GM19468 (cell line): ENCODE measurements around the gene RBM19.
"Not testable (repeated sequence)": the region's sequence is repeated elsewhere in the genome, so short reads cannot be mapped to it uniquely, and the experiment has no call there.

ENCODE experiments used
- ATAC-seq: cut with Tn5 transposase; IDR thresholded peaks from one replicate; pipeline ENCODE4 v1.9.1; 2021; ENCODE audit warnings: mild to moderate bottlenecking, moderate library complexity, moderate number of reproducible peaks; ENCODE audit not compliant: unreplicated experiment; ENCODE audit errors: extremely low read depth

Gene RBM19

GRCh38 chr12:113818833-113819232, 147.3 kb downstream of the RBM19 start:
- ATAC-seq, result no peak

GRCh38 chr12:113818283-113818682, 147.8 kb downstream of the RBM19 start:
- ATAC-seq, result no peak

DNA sequence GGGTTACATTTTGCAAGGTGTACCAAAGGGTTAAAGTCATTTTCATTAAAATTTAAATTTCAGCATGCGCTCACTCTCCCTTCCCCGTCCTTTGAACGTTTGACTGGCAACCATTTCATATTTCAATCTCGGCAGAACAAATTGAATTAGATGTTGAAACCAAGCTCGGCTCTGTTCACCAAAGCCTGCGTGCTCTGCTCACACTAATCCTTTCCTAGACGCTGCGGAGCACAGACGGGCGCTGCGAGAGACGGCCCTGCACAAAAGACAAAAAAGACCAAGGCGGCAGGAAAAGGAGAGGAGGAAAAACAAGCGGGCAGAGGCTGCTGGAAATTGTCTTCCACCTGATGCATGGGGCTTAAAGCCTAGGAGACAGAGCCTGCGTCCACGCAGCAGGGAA, 149.3 kb downstream of the RBM19 start:
- no peak for ATAC-seq

GRCh38 chr12:113815031-113815430, 151.1 kb downstream of the RBM19 start:
- ATAC-seq, result no peak

GRCh38 chr12:113813229-113813541, 152.9 kb downstream of the RBM19 start:
- no peak for ATAC-seq

DNA sequence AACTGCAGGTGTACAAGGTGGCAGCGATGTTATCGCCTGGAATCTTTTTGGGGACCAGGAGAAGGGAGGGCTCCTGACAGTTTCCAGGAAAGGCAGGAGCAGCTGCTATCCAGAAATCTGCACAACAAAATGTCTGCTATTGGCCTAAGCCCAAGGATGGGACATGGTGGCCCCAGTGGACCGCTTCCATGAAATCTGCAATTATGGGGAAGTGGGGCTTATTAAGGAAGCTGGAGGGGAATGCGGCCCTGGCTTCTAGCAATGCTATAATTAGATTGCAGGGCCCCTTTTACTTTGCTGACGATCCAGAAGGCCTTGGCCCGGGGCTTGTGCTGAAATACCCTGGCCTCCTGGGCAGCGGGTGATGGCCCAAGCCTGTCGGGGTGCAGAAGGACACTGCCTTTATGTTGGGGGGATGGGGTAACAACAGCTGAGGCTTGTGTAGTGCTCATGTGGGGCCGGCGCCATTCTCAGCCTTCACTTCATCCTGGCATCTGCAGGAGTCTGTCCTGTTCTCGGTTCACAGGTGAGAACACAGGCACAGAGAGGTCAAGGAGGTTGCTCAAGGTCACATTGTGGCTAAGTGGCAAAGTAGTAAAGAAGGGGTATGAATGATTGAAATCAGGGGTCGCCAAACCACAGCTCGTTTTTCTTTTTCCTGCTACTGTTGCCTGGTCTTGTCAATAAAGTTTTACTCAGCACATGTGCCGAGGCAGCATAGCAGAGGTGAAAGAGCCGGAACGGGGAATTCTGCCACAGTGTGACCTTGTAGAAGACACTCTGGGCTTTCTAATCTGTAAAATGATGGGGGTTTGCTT, 153.5 kb downstream of the RBM19 start:
- no peak for ATAC-seq

DNA sequence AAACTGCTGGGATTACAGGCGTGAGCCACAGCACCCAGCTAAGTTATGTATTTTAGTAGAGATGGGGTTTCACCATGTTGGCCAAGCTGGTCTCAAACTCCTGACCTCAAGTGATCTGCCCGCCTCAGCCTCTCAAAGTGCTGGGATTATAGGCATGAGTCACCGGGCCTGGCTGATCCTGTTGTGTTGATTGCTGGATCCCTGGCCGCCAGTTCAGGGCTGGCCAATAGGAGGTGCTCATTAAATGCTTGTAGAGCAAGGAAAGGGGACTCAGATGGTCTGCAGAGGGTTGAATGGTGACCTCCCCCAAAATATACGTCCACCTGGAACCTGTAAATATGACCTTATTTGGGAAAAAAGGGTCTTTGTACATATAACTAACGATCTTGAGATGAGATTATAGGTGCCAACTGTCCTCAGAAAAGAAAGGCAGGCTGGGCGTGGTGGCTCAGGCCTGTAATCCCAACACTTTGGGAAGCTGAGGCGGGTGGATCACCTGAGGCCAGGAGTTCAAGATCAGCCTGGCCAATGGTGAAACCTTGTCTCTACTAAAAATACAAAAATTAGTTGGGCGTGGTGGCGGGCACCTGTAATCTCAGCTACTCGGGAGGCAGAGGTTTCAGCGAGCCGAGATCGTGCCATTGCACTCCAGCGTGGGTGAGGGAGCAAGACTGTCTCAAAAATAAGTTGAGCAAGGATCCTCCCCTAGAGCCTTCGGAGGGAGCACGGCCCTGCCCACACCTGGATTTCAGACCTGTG, 156.5 kb downstream of the RBM19 start:
- not testable (repeated sequence) for ATAC-seq

DNA sequence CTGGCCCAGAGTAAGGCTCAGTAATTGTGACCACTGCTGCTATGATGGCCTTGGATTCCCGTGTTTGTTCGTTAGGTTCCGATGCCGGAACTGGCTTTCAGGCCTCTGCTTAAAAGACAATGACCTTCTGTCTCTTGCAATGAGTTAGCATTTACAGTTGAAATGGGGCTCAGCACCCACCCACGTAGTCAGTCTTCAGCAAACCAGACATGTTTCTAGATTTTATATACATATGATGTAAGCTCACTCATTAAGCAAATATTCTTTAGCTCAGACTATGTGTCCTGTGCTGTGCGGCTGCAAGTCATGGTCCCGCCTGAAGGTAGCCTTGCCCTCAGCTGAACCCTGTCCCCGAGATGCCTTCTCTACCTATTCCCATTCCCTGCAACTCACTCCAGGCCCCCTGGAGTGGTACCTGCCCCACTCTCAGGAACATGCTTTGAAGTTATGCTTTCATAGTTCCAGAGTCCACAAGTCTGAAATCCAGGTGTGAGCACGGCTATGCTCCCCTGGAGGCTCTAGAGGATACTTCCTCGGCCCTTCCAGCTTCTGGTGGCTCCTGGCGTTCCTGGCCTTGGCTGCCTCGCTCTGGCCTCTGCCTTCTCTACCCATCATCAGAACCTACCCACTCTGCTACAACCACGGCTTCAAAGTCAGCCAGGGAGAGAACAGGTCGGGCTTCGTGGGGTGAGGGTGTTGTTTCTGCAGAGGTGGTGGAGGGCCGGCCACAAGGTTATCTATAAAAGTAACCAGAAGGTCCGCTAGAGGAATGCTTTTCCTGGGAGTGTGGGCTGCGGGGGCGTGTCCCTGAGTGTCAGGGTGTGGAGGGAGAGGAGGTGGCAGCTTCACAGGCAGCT, 157.8 kb downstream of the RBM19 start:
- no peak for ATAC-seq

GRCh38 chr12:113805673-113806072, 160.5 kb downstream of the RBM19 start:
- ATAC-seq, result no peak

- no peak for ATAC-seq
Measured at GRCh38 chr12:113804961-113805600, 161.0 kb downstream of the RBM19 start.

GRCh38 chr12:113803759-113804140, 162.4 kb downstream of the RBM19 start:
- ATAC-seq, result no peak

- no peak for ATAC-seq
Measured at GRCh38 chr12:113802966-113803758, 163.0 kb downstream of the RBM19 start.

DNA sequence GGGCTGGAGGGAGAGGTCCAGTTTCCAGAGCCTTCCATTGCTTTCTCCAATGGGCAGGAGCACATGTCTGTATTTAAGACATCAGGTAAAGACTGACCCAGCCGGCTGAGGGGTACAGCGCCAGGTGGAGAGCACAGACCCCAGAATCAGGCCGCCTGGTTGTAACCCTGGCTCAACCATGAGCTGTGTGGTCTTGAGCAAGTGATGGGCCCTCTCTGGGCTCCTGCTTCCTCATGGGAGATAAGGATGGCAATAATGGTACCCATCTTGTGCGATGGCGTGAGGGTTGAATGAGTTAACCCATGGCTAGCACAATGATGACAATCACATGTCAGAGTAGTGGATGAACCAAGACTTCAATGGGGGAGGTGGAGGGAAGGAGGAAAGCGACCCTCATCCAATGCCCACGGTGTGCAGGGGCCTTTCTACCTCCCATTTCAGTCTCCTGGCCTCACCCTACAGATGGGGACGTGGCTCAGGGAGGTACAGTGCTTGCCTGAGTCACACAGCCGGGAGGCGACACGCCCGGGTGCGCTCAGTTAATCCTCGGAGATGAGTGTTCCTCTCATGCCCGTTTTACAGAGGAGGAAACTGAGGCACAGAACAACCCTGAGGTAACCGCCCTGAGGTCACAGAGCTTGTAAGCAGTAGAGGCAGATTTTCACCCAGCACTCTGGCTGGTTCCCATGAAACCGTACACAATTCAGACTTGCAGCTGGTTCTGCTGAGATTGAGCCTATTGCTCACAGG, 163.9 kb downstream of the RBM19 start:
- no peak for ATAC-seq

GRCh38 chr12:113800201-113800600, 165.9 kb downstream of the RBM19 start:
- ATAC-seq, result no peak

- ATAC-seq, result no peak
Measured at GRCh38 chr12:113798552-113798951, 167.6 kb downstream of the RBM19 start.

DNA sequence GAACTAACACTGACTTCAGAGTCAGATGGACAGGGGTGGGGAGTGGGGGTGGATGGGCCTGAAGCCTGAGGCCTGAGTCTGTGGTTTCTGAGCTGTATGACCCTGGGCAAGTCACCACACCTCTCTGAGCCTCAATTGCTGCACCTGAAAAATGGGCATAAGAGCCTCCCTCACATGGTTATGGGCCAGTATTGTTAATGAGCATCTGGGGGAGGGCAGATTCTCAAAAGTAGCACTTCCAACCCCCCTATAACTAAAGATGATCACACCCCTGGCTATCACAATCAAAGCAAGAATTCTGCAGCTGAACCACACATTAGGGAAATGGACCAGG, 168.6 kb downstream of the RBM19 start:
- no peak for ATAC-seq

GRCh38 chr12:113796852-113797534, 169.1 kb downstream of the RBM19 start:
- no peak for ATAC-seq

DNA sequence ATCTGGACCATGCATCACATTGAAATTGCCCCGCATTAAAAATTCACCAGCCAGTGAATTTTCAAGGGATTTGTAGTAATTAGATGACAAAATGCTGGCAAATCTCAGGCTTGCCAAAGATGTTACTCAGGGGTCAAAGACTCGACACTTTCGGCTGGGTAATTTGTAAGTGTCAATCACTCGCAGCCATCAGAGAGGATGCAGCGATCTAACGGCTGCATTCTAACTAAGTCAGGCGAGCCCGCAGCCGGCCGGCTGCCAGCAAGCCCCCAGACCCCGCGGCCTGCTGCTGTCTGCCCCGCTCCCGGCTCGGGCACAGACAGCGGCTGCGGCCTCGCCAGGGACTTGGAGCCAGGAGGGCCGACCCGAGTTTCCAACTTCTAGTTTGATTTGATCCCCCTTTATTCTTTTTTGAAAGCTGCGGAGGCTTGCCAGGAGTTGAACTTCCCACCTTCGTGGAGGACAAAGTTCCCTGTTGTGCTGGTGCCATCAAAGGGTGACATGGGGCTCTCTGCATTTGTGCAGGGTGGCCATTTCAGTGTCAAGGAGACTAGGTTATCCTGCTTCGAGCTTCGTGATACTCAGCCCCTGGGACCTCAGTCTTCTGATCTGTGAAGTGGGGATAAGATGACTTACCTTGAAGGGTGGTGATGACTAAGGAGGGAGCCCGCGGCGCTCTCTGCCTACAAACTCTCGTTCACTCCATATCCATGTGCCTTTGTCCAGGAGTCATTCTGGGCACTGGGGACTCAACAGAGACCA, 169.9 kb downstream of the RBM19 start:
- ATAC-seq, result no peak
